ENCODE results near the gene LYZ.
A peak's percentile ranks its signal among the peaks of the same experiment; 100 is the strongest.
"Not testable (repeated sequence)": the region's sequence is repeated elsewhere in the genome, so short reads cannot be mapped to it uniquely, and the experiment has no call there.

Gene LYZ

DNA sequence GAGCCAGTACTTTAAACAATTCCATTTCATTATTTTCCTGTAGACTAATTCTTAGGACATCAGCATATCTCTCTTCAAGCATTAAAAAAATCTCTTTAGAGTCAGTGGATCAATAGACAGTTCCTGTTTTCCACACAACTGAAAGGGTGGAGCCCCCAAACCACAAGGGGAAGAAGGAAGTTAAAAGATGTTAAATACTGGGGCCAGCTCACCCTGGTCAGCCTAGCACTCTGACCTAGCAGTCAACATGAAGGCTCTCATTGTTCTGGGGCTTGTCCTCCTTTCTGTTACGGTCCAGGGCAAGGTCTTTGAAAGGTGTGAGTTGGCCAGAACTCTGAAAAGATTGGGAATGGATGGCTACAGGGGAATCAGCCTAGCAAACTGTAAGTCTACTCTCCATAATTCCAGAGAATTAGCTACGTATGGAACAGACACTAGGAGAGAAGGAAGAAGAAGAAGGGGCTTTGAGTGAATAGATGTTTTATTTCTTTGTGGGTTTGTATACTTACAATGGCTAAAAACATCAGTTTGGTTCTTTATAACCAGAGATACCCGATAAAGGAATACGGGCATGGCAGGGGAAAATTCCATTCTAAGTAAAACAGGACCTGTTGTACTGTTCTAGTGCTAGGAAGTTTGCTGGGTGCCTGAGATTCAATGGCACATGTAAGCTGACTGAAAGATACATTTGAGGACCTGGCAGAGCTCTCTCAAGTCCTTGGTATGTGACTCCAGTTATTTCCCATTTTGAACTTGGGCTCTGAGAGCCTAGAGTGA lies at the start of gene LYZ:
Gene LYZ (plus strand): TSS at position 220 of the 777 bp plus-strand sequence. CDS start 28 bp downstream, at position 248.
- DNase-seq (ENCODE audit: low read depth) = no peak

DNA sequence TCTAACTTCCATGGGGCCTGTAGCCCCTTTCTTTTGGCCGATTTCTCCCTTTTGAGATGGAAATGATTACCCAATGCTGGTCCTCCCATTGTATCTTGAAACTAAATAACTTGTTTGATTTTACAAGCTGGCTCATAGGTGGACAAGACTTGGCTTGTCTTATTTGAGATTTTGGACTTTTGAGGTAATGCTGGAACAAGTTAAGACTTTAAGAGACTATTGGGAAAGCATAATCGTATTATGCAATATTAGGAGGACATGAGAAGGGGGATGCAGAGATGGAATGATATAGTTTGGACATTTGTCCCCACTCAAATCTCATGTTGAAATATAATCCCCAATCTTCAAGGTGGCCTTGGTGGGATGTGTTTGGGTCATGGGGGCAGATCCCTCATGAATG lies 49.2 kb upstream of the LYZ start:
- DNase-seq (ENCODE audit: low read depth) = no peak

DNA sequence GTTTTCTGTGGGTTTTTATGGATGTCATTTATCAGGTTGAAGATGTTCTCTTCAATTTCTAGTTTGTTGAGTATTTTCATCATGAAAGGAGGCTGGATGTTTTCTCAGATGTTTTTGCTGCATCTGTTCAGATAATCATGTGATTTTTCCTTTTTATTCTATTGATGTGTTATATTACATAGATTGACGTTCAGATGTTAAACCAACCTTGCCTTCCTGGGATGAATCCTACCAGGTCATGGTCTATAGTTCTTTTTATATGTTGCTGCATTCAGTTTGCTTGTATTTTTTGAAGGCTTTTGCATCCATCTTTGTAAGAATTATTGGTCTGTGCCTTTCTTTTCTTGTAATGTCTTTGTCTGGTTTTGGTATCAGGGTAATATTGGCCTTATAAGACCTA lies 43.9 kb upstream of the LYZ start:
- no peak for DNase-seq (ENCODE audit: low read depth)

DNA sequence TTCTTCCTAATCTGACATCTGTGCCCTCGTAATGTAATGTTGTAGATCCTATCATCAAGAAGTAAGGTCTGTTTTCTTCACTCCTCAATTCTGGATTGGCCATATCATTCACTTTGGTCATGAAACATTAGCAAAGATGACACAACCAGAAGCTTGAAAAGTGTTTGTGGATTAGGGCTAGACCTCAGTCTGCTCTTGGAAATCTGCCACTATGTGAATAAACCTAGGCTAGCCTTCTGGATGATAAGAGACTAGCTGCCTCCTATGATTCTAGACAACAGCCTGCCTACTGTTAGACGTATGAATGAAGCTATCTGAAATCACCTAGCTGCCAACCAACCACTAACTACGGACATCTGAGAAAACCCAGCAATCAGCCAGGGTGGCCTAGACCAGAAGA lies 38.7 kb upstream of the LYZ start:
- no peak for DNase-seq (ENCODE audit: low read depth)

GRCh38 chr12:69313209-69313608 lies 35.0 kb upstream of the LYZ start:
- DNase-seq (ENCODE audit: low read depth) = no peak

DNA sequence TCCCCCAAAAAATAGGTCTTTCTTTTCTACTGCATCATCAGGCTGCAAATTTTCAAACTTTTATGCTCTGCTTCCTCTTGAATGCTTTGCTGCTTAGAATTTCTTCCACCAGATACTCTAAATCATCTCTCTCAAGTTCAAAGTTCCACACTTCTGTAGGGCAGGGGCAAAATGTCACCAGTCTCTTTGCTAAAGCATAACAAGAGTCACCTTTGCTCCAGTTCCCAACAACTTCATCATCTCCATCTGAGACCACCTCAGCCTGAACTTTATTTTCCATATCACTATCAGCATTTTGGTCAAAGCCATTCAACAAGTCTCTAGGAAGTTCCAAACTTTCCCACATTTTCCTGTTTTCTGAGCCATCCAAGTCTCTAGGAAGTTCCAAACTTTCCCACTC lies 31.4 kb upstream of the LYZ start:
- not testable (repeated sequence) for DNase-seq (ENCODE audit: low read depth)

- DNase-seq (ENCODE audit: low read depth) = not testable (repeated sequence)
Observed at GRCh38 chr12:69317233-69317632, 30.9 kb upstream of the LYZ start.

GRCh38 chr12:69318225-69318624 lies 30.0 kb upstream of the LYZ start:
- DNase-seq (ENCODE audit: low read depth) = no peak

GRCh38 chr12:69321351-69321750 lies 26.8 kb upstream of the LYZ start:
- DNase-seq (ENCODE audit: low read depth) = no peak

- DNase-seq (ENCODE audit: low read depth) = no peak
Observed at GRCh38 chr12:69324797-69325466, 23.2 kb upstream of the LYZ start.

DNA sequence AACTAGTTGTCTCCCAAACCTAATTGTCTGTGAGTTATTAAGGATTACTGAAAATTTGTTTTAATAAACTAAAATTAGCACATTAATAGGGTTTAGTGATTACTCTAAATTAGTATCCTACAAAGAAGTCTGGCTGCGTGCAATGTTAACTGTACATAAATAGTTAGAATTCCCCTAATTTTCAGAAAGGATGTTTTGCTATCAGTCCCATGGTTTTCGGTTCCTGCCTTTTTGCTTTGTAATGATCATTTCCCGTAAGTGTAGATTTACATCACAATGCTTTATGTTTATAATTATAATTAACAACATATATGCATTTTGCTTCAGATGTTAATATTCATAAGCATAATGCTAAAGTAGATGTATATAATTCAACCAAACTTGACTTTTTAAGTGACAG lies 19.8 kb upstream of the LYZ start:
- DNase-seq (ENCODE audit: low read depth) = no peak

GRCh38 chr12:69329669-69330428 lies 18.3 kb upstream of the LYZ start:
- peak; percentile 0 for DNase-seq (ENCODE audit: low read depth)

GRCh38 chr12:69330475-69331473 lies 17.4 kb upstream of the LYZ start:
- DNase-seq (ENCODE audit: low read depth) = peak; percentile 36

DNA sequence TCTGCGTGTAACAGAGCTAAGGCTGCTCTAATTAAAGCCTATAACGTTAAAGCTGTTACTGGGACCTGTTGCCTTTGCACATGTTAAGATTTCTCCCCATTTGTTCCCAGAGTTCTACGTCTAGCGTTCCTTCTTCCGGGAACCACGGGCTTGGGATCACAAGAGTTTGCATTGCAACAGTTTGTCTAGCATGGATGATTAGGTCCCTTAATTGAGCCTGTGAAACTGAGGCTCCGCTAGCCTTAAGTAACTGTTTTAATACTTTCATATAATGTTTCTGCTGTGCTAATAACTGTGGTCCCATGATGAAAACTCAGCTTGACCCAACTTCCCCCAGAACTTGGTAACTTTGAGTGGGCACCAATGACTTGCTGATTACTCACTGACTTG lies 16.7 kb upstream of the LYZ start:
- no peak for DNase-seq (ENCODE audit: low read depth)

DNA sequence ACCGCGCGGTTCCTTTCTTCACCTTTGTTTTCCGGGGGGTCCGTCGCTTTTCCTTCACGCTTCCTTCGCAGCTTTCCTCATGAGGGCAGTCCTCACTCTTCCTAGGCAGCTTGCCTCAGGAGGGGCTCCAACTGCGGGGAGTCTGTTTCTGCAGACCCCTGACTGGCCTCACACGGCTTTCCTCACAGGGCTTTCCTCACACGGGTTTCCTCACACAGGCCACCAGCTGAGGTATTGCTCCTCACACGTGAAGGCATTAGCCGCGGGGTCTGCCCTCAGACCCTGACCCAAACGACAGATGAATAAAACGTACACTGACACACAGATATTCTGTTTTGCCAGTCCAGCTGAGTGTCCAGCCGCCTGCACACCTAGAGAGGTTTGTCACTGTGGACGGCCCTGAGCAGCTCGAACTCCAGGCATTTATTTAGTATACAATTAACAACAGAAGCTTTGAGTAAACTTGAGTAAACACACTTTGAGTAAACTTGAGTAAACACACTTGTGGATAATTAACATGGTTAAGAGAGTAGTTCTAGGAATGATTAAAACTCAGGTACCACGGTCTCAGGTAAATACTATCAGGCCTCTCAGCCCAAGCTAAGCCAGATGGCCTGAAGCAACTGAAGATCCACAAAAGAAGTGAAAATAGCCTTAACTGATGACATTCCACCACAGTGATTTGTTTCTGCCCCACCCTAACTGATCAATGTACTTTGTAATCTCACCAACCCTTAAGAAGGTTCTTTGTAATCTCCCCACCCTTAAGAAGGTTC lies 16.1 kb upstream of the LYZ start:
- no peak for DNase-seq (ENCODE audit: low read depth)

- no peak for DNase-seq (ENCODE audit: low read depth)
Observed at GRCh38 chr12:69332815-69333358, 15.3 kb upstream of the LYZ start.

DNA sequence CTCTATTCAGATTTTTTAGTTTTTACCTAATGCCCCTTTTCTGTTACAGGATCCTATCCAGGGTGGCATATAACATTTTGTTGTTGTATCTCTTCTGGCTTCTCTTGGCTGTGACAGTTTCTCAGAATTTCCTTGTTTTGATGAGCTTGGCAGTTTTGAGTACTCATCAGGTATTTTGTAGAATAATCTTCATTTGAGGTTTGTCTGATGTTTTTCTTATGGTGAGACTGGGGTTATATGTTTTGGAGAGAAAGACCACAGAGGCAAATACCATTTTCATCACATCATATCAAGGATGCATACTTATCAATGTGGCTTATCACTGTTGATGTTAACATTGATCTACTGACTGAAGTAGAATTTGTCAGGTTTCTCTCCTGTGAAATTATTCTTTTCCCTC lies 14.0 kb upstream of the LYZ start:
- no peak for DNase-seq (ENCODE audit: low read depth)

DNA sequence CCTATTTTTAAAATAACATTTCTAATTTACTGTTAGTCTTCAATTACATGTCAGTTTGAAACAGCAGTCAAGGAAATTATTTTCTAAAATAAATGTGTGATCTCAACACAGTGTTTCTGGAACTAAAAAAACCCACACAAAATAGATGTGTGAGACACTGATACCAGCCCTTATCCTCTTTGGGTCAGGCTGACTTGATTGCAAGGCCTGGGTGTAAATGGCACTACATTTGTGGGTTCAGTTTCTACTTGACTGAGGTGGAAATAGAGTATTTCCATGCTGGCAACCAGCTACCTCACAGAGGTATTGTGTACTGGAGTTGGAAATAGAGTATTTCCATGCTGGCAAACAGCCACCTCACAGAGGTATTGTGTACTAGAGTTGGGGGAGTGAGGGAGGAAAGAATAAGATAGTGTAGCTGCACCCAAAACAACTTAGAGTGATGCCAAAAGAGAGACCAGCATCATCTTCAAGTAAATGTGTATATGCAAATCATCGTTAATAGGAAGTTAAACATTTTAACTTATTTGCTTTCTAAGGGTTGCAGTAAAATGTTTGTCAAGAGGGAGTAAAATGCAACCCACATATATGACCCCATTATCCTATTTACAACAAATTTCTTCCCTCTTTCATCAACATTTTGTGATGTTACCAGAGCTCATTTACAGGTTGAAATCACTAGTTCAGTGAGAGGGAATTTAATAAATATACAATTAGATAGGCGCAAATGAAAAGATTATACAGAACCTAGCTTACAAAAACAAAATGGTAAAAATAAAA lies 10.7 kb upstream of the LYZ start:
- no peak for DNase-seq (ENCODE audit: low read depth)

DNA sequence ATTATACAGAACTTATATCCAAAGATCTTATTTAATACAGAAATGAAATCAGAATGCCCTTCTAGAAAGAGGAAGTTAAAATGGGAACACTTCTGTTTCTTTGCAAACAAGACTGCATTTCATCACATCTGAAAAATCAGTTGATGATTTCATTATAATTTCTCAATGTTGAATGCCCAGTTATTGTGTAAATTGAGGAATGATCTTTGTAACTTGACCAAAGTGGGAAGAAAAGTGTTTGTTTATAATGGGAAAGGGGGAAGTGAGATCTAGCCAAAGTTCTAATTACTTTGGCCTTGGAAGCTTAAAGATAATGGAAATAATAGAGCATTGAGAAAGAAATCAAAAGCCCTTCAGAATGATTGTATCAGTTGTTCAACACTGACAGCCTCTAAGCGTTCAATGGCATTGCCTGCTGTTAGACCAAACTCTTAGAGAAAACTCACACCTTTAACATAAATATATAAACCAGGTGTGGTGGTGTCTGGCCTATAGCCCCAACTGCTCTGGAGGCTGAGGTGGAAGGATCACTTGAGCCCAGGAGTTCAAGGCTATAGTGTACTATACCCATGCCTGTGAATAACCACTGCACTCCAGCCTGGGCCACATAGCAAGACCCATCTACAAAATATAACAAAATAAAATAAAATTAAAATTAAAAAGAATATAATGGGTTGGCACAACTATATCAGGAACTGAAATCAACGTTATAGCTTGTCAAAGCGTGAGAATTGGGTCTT lies 9.9 kb upstream of the LYZ start:
- no peak for DNase-seq (ENCODE audit: low read depth)

Data from stimulated activated CD8-positive, alpha-beta memory T cell treated with anti-CD3 and anti-CD28 coated beads, Interleukin-12 subunit alpha, Interleukin-12 subunit beta, amount 100 ng/mL, for 1 hour (primary cell).